Activated T-helper 1 cell treated with Interleukin-2 at 50 U/mL for 16 hours (primary cell): ENCODE measurements around the gene FAM24B.

Experiments used
- DNase-seq: peaks from one replicate; pipeline ENCODE4 v3.0.0-alpha.2; 2020; ENCODE audit warnings: low read depth

The FAM24B gene

GRCh38 chr10:122822973-122823690, 56.2 kb downstream of the FAM24B start:
- no peak for DNase-seq

GRCh38 chr10:122821808-122822207, 57.6 kb downstream of the FAM24B start:
- DNase-seq = no peak

- DNase-seq = no peak
These were observed 63.9 kb downstream of the FAM24B start for GRCh38 chr10:122815458-122815857.

GRCh38 chr10:122814493-122814892, 64.9 kb downstream of the FAM24B start:
- DNase-seq = no peak

GRCh38 chr10:122812751-122813150, 66.6 kb downstream of the FAM24B start:
- DNase-seq = no peak

- DNase-seq = no peak
These were observed 77.1 kb downstream of the FAM24B start for GRCh38 chr10:122802282-122802681.
